ENCODE measurements around the gene ARHGEF17.

ARHGEF17 gene

DNA sequence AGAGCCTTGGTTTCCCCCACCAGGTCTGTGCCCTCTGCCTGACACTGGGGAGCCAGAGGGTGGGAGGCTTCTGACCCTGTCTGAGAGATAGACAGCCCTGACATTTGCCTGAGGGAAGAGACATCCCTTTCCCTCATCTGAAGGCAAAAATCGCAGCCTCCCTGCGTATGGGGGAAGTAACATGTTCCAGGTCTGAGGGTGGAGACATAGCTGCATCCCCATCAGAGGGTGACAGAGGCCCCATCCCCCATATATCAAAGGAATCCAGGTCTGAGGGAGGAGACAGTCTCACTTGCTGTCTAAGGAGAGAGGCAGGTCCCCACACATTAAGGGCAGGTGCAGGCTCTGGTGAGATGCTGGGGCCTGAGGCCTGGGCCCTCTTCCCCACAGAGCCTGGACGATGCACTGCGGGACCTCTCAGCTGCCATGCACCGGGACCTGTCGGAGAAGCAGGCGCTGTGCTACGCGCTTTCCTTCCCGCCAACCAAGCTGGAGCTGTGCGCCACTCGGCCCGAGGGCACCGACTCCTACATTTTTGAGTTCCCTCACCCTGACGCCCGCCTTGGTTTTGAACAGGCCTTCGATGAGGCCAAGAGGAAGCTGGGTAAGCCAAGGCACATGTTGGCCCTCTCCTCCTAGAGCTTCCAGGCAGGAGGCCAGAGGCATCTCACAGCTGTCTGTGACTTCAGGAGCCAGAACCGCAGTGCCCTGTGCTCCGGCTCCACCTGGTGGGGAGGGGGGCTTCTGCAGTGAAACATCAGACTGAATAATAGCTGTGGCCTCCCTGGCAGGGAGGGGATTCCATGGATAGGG, 52.1 kb downstream of the ARHGEF17 start:
- H3K36me3 ChIP-seq (ENCODE audit: insufficient read depth, insufficient read length, low read length): peaks cover 88% of the 10 kb centered on the region
- peak; percentile 35 for DNase-seq (ENCODE audit: low read depth, low spot score)
- no peaks in the 10 kb centered on the region for H3K27me3 ChIP-seq (ENCODE audit: insufficient read depth, insufficient read length)
- no peaks in the 10 kb centered on the region for H3K9me3 ChIP-seq (ENCODE audit: insufficient read depth, low read length)
- TF ChIP-seq ZNF274 (IDR thresholded peaks at IDR 0.05; ENCODE audit: low read depth, low read length) (no peak), SUZ12 (IDR thresholded peaks at IDR 0.05; ENCODE audit: extremely low read depth, insufficient read depth, insufficient read length) (no peak), YY1 (IDR thresholded peaks at IDR 0.05; ENCODE audit: insufficient read depth, insufficient read length) (no peak)
- peaks cover 9% of the 10 kb centered on the region for H3K4me1 ChIP-seq (ENCODE audit: insufficient read depth, insufficient read length)
- no peak overlapping the region for H3K4me3 ChIP-seq (ENCODE audit: insufficient read length, low read depth)
- peak overlapping the region; percentile 56 for H3K9ac ChIP-seq (ENCODE audit: insufficient read length, low read depth)

DNA sequence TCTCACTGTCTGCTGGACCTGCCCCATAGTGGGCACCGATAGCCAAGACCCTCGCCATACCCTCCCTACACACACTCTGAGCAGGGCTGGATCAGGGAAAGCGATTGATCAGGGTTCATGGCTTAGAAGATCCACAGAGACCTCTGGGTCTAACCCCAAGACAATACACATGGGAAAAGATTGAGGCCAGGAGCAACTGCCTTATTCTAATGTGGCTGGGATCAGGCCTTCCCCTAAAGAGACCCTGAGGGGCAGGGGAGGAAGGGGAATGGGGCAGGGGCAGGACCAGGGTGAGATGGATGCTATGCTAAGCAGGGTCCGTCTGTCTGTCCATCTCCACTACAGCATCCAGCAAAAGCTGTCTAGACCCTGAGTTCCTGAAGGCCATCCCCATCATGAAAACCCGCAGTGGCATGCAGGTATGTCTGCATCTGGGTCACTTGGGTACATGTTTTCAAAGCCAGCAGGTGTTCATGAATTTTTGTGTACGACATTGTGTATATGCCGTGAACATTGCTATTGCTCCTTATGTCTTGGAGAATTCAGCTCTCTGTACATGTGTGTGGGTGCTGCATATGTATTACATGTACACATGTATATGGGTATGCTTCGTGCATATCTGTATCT, 52.8 kb downstream of the ARHGEF17 start:
- no peak for TF ChIP-seq YY1 (IDR thresholded peaks at IDR 0.05; ENCODE audit: insufficient read depth, insufficient read length)
- no peak for TF ChIP-seq ZNF274 (IDR thresholded peaks at IDR 0.05; ENCODE audit: low read depth, low read length)
- TF ChIP-seq SUZ12 (IDR thresholded peaks at IDR 0.05; ENCODE audit: extremely low read depth, insufficient read depth, insufficient read length): no peak
- Histone ChIP-seq H3K9ac (ENCODE audit: insufficient read length, low read depth) (no peak overlapping the region), H3K27me3 (ENCODE audit: insufficient read depth, insufficient read length) (no peaks in the 10 kb centered on the region), H3K4me1 (ENCODE audit: insufficient read depth, insufficient read length) (peaks cover 9% of the 10 kb centered on the region), H3K36me3 (ENCODE audit: insufficient read depth, insufficient read length, low read length) (peaks cover 88% of the 10 kb centered on the region), H3K4me3 (ENCODE audit: insufficient read length, low read depth) (no peak overlapping the region), H3K9me3 (ENCODE audit: insufficient read depth, low read length) (no peaks in the 10 kb centered on the region)
- no peak for DNase-seq (ENCODE audit: low read depth, low spot score)

GRCh38 chr11:73361953-73362776, 54.1 kb downstream of the ARHGEF17 start:
- DNase-seq (ENCODE audit: low read depth, low spot score): peak; percentile 35
- Histone ChIP-seq H3K36me3 (ENCODE audit: insufficient read depth, insufficient read length, low read length) (peaks cover 87% of the 10 kb centered on the region), H3K9me3 (ENCODE audit: insufficient read depth, low read length) (no peaks in the 10 kb centered on the region), H3K4me3 (ENCODE audit: insufficient read length, low read depth) (peak overlapping the region; percentile 2), H3K27me3 (ENCODE audit: insufficient read depth, insufficient read length) (no peaks in the 10 kb centered on the region), H3K9ac (ENCODE audit: insufficient read length, low read depth) (peak overlapping the region; percentile 50), H3K4me1 (ENCODE audit: insufficient read depth, insufficient read length) (peaks cover 9% of the 10 kb centered on the region)
- no peak for TF ChIP-seq SUZ12 (IDR thresholded peaks at IDR 0.05; ENCODE audit: extremely low read depth, insufficient read depth, insufficient read length)
- TF ChIP-seq YY1 (IDR thresholded peaks at IDR 0.05; ENCODE audit: insufficient read depth, insufficient read length): no peak
- no peak for TF ChIP-seq ZNF274 (IDR thresholded peaks at IDR 0.05; ENCODE audit: low read depth, low read length)

DNA sequence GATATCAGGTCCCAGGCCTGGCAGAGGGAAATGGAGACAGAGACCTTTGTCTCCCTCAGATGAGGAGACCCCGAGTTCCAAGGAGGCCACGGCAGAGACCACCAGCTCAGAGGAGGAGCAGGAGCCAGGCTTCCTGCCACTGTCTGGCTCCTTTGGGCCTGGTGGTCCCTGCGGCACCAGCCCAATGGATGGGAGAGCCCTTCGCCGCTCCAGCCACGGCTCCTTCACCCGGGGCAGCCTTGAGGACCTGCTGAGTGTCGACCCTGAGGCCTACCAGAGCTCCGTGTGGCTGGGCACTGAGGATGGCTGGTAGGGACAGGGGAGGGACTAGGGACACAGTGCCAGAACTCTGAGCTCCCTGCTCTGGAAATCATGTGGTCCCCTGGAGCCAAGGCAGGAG, 55.1 kb downstream of the ARHGEF17 start:
- TF ChIP-seq SUZ12 (IDR thresholded peaks at IDR 0.05; ENCODE audit: extremely low read depth, insufficient read depth, insufficient read length): no peak
- no peak for TF ChIP-seq YY1 (IDR thresholded peaks at IDR 0.05; ENCODE audit: insufficient read depth, insufficient read length)
- TF ChIP-seq ZNF274 (IDR thresholded peaks at IDR 0.05; ENCODE audit: low read depth, low read length): no peak
- no peak for DNase-seq (ENCODE audit: low read depth, low spot score)
- Histone ChIP-seq H3K4me3 (ENCODE audit: insufficient read length, low read depth) (no peak overlapping the region), H3K36me3 (ENCODE audit: insufficient read depth, insufficient read length, low read length) (peaks cover 89% of the 10 kb centered on the region), H3K27me3 (ENCODE audit: insufficient read depth, insufficient read length) (no peaks in the 10 kb centered on the region), H3K9me3 (ENCODE audit: insufficient read depth, low read length) (no peaks in the 10 kb centered on the region), H3K9ac (ENCODE audit: insufficient read length, low read depth) (no peak overlapping the region), H3K4me1 (ENCODE audit: insufficient read depth, insufficient read length) (peaks cover 9% of the 10 kb centered on the region)

DNA sequence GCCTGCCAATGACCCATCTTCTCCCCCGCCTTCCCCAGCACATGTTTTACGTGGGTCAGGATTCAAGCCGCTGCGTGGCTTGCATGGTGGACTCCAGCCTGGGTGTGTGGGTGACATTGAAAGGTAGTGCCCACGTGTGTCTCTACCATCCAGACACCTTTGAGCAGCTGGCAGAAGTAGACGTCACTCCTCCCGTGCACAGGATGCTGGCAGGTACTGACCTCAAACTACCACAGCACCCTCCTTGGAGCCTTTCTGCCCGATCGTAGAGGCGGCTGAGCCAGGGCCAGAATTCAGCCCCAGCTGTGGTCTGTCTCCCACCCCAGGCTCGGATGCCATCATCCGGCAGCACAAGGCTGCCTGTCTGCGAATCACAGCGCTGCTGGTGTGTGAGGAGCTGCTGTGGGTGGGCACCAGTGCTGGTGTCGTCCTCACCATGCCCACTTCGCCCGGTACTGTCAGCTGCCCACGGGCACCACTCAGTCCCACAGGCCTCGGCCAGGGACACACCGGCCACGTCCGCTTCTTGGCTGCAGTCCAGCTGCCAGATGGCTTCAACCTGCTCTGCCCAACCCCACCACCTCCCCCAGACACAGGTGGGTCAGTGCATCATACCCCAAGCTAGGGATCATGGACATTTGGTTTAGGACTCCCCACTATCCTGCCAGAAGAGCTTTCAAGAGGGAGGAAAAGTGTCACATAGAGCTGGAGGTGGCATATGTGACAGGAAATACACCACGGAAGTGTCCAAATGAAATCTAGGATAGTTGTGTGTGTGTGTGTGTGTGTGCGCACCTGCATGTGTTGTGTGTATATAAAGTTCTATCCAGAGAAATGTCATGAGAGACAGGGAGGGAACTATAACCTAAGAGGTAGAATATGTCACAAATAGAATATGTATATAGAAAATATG, 57.5 kb downstream of the ARHGEF17 start:
- Histone ChIP-seq H3K4me3 (ENCODE audit: insufficient read length, low read depth) (no peak overlapping the region), H3K9me3 (ENCODE audit: insufficient read depth, low read length) (no peaks in the 10 kb centered on the region), H3K27me3 (ENCODE audit: insufficient read depth, insufficient read length) (no peaks in the 10 kb centered on the region)

DNA sequence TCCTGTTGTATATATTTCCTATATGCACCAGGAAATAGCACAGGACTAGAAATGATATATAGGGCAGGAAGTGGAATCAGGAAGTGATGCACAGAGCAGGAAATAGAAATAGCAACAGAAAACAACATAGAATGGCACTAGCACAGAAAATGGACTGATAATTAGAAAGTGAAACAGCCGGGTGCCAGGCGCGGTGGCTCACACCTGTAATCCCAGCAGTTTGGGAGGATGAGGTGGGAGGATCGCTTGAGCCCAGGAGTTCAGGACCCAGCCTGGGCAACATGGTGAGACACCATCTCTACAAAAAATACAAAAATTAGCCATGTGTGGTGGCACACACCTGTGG, 58.2 kb downstream of the ARHGEF17 start:
- no peak for TF ChIP-seq ZNF274 (IDR thresholded peaks at IDR 0.05; ENCODE audit: low read depth, low read length)
- no peak for TF ChIP-seq YY1 (IDR thresholded peaks at IDR 0.05; ENCODE audit: insufficient read depth, insufficient read length)
- no peak for TF ChIP-seq SUZ12 (IDR thresholded peaks at IDR 0.05; ENCODE audit: extremely low read depth, insufficient read depth, insufficient read length)

More for the DNA sequence above, 57.5 kb downstream of the ARHGEF17 start:
- TF ChIP-seq ZNF274 (IDR thresholded peaks at IDR 0.05; ENCODE audit: low read depth, low read length) (no peak), YY1 (IDR thresholded peaks at IDR 0.05; ENCODE audit: insufficient read depth, insufficient read length) (no peak), SUZ12 (IDR thresholded peaks at IDR 0.05; ENCODE audit: extremely low read depth, insufficient read depth, insufficient read length) (no peak)
- H3K9ac ChIP-seq (ENCODE audit: insufficient read length, low read depth): no peak overlapping the region
- peaks cover 6% of the 10 kb centered on the region for H3K4me1 ChIP-seq (ENCODE audit: insufficient read depth, insufficient read length)
- DNase-seq (ENCODE audit: low read depth, low spot score): no peak
- peaks cover 74% of the 10 kb centered on the region for H3K36me3 ChIP-seq (ENCODE audit: insufficient read depth, insufficient read length, low read length)

More for the DNA sequence above, 58.2 kb downstream of the ARHGEF17 start:
- H3K4me1 ChIP-seq (ENCODE audit: insufficient read depth, insufficient read length): peaks cover 6% of the 10 kb centered on the region
- no peaks in the 10 kb centered on the region for H3K9me3 ChIP-seq (ENCODE audit: insufficient read depth, low read length)
- H3K27me3 ChIP-seq (ENCODE audit: insufficient read depth, insufficient read length): no peaks in the 10 kb centered on the region
- H3K4me3 ChIP-seq (ENCODE audit: insufficient read length, low read depth): no peak overlapping the region
- no peak overlapping the region for H3K9ac ChIP-seq (ENCODE audit: insufficient read length, low read depth)
- DNase-seq (ENCODE audit: low read depth, low spot score): no peak
- peaks cover 67% of the 10 kb centered on the region for H3K36me3 ChIP-seq (ENCODE audit: insufficient read depth, insufficient read length, low read length)
